Mesangial cell (primary cell): Measurements from ENCODE around the gene MED9. TPM values are rescaled to one million over a fixed set of nuclear protein-coding genes. Genes with fewer than 3 reads are reported as not detected.

Experiments
- total RNA-seq: library from RNA; depleted of rRNA; stranded (reverse); fragments of >200 nt; gene quantifications from 2 replicates; pipeline ENCODE4 v1.2.3, GENCODE V29; 2015

The MED9 gene
- 12.2 and 16.9 TPM in 2 replicates for total RNA-seq

DNA sequence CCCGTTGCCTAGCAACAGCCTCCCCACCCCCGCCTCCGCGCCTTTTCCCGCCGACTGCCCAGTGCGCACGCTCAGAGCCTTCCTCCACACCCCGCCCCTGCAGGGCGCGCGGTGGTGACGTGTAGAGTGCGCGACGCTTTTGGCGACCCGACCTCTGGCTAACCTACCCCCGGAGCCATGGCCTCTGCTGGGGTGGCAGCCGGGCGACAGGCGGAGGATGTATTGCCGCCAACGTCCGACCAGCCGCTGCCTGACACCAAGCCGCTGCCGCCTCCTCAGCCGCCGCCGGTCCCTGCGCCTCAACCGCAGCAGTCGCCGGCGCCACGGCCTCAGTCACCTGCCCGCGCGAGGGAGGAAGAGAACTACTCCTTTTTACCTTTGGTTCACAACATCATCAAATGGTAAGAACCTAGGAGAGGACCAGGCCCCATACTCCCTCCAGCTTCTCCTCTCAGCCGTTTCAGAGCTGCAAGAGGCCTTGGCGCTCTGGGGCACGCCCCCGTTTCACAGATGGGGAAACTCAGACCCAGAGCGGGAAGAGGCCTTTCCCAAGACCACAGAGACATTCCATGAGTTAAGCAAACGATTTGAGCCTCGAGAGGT is at the start of gene MED9:
Gene MED9 (plus strand): TSS at position 136 of the 603 bp plus-strand sequence. CDS start 42 bp downstream, at position 178.

DNA sequence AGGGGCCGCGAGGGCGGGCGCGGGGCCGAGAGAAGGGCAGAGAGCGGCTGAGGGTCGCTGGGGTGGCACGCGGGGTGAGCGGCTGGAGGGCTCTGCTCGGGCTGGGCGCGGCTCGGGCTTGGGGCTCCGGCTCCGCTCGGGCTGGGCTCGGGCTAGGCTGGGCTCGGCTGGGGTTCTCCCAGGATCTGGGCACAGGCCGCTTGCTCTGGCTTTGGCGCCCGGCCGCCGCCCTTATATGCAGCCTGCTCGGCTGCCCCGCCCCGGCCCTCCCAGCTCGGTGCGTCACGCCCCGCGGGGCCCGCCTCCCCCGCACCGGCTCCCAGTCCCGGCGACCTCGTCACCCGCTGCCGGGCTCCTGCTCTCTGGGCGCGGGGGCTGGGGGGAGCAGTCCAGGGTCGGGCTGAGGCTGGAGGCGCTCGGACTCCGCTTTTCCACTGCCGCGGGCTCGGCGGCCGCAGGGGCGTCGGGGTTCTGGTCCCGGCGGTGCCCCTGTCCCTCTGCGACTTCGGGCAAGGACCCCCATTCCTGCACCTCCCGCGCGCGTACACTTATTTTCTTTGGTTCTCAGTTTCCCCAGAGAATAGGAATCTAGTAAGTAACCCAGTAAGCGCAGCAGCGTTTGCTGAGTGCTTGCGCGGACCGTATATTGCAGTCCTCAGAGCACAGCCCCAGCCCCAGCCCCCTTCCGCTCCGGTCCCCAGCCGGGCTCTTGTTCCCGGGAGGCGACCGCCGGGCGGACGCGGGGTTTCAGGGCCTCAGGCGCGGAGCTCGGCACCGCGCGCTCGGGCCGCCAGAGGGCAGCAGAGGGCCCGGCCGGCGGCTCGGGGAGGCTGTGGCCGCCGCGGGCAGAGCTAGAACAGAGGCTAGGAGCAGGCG is 19.6 kb downstream of the MED9 start, which contains the start of gene RASD1:
Gene RASD1 (minus strand): TSS at position 207 of the 876 bp plus-strand sequence. CDS start 214 bp downstream, outside the sequence.

Other genes starting within 250 kb of the MED9 start
- gene FLCN, start 239.8 kb upstream of the MED9 start, total RNA-seq: 25.7 and 37.9 TPM in 2 replicates
- gene COPS3, start 195.8 kb upstream of the MED9 start, total RNA-seq: 43.5 and 134 TPM in 2 replicates
- 3.6 and 6.2 TPM in 2 replicates for gene NT5M, start 173.6 kb upstream of the MED9 start, total RNA-seq
- 0.33 and 2.9 TPM in 2 replicates for gene RASD1, start 19.4 kb downstream of the MED9 start, total RNA-seq
- gene PEMT, start 114.7 kb downstream of the MED9 start, total RNA-seq: 85.1 and 189 TPM in 2 replicates
- 27.4 and 52.0 TPM in 2 replicates for gene RAI1, start 204.5 kb downstream of the MED9 start, total RNA-seq